Measurements from ENCODE around the gene CDH16. TPM values are rescaled to one million over a fixed set of nuclear protein-coding genes. Genes with fewer than 3 reads are reported as not detected.

Gene CDH16
- total RNA-seq, 1 donor from 2014 or later, result not detected

DNA sequence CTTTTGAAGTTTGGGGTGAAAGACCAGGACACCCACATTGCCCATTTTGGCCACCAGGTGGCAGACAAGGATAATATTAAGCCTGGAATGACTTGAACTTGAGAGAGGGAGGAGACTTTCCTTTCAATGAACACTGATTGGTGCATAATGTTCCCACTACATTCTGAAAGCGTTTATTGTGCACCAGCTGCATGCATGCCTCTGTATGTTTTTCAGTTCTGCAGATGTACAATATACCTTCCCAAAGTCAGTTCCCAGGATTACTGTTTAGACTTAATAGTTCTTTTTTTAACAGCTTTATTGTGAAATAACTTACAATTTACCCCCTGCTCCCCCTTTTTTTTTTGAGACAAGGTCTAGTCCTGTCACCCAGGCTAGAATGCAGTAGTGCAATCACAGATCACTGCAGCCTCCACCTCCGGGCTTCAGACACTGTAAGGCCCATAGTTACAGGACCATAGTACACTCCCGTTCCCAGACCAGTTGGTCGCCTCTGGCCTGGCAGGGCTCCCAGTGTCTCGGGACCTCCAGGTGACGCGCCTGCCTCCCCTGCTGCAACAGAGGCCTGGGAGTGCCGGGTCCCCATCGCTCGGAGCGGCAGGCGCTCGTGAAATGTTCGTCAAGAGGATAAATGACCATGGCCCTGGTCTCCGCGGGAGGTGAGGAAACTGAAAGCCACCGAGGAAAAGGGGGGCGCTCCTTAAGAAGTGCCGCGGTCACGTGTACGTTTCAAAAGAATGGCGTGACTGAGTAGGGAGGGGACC lies 28.8 kb upstream of the CDH16 start:
- intact Hi-C loops (cut with micrococcal nuclease), result loop anchor here (2.0 to 5.0 kb wide), 2 partner anchors 210 to 237 kb away; partner anchors contain the start of genes FBXL8 and TRADD

DNA sequence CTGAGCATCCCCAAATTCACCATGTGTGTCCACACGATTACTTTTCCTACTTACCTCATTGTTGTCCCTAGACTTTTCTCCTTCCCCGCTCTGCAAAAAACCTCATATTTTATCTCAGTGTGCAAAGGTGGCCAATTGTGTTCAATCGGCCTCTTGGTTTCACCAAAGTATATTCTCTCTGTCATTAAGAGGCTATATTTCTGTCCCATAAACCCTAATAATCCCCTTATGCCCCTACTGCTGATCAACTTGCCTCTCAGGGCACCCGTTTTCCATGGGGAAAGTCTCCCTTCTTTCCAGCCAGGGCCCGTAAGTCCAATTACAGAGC lies 28.3 kb upstream of the CDH16 start:
- intact Hi-C loops (cut with micrococcal nuclease), result loop anchor here (1.0 to 5.0 kb wide), 3 partner anchors 52 to 238 kb away; partner anchors contain the start of genes FBXL8 and TRADD

DNA sequence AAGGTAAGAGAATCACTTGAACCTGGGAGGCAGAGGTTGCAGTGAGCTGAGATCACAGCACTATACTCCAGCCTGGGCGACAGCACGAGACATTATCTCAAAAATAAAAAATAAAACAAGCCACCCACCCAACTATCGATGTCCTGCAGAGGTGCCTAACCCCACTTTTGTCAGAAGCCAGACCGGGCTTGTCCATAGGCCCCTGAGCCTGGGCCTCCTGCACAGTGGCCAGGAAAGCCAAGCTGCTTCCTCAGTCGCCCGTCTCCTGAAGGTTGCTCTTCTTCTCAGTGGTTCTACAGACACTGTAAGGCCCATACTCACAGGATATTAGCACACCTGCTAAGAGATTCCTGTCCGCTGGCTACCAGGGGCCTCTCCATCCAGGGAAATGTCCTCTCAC lies 27.9 kb upstream of the CDH16 start:
- intact Hi-C loops (cut with micrococcal nuclease), result loop anchor here (1.0 to 5.0 kb wide), 3 partner anchors 51 to 238 kb away; partner anchors contain the start of genes FBXL8 and TRADD

DNA sequence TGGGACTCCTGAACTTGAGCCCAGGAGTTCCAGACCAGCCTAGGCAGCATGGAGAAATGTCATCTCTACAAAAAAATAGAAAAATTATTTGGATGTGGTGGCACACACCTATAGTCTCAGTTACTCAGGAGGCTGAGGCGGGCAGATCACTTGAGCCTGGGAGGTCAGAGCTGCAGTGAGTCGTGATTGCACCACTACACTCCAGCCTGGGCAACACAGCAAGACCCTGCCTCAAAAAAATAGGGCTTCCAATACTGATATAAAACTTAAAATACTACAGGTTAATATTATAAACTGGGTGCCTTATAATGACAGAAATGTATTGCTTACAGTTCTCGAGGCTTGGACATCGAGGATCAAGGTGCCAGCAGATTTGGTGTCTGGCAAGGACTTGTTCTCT lies 27.3 kb upstream of the CDH16 start:
- intact Hi-C loops (cut with micrococcal nuclease), result loop anchor here (1.0 to 5.0 kb wide), 3 partner anchors 51 to 239 kb away; partner anchors contain the start of genes FBXL8 and TRADD

DNA sequence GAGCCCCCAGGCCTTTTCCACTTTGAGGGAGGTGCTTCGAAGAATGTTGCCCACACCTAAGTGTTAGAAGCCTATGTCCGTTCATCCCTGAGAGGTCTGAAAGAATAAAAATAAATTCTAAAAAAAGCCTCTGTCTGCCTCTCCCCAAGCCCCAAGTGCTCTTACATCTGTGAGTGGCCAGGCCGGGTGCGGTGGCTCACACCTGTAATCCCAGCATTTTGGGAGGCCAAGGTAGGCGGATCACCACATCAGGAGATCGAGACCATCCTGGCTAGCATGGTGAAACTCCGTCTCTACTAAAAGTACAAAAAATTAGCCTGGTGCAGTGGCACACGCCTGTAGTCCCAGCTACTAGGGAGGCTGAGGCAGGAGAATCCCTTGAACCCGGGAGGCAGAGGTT lies 26.3 kb upstream of the CDH16 start:
- intact Hi-C loops (cut with micrococcal nuclease), result loop anchor here (5.0 kb wide), 1 partner anchor 212 kb away; the partner anchor contains the start of genes FBXL8 and TRADD

DNA sequence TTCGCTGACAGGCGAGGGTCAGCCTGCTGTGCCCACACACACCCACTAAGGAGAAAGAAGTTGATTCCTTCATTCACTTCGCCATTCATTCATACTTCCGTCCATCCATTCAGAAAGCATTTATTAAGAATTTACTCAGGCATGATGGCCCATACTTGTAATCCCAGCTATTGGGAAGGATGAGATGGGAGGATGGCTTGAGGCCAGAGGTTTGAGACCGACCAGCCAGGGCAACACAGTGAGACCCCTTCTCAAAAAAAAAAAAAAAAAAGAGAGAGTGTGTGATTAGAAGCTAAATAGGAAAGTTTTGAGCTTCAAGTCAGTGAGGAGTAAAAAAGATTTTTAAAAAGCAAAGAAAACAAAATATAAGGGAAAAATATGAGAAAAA lies 25.4 kb upstream of the CDH16 start:
- intact Hi-C loops (cut with micrococcal nuclease), result no loop called here

DNA sequence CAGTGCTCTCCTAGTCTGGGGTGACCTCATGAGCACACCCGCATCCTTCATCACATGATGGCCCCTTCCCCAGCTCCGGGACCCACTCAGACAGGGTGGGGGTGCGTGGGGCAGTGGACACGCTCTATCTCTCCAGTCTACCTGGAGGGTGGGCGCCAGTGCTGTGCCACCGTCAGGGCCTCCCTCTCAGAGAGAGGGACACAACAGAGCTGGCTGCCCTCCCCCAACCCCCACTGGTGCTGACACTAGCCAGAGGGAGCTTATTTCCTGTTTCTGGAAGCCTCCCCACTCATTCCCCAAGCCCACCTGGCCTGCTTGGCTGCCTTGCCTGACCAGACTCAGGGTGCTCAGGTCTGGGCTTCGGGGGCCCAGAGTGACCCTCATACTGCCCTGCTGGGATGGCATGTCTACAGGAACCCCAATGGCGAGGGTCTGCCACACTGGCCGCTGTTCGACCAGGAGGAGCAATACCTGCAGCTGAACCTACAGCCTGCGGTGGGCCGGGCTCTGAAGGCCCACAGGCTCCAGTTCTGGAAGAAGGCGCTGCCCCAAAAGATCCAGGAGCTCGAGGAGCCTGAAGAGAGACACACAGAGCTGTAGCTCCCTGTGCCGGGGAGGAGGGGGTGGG lies 24.9 kb upstream of the CDH16 start:
- intact Hi-C loops (cut with micrococcal nuclease), result no loop called here

DNA sequence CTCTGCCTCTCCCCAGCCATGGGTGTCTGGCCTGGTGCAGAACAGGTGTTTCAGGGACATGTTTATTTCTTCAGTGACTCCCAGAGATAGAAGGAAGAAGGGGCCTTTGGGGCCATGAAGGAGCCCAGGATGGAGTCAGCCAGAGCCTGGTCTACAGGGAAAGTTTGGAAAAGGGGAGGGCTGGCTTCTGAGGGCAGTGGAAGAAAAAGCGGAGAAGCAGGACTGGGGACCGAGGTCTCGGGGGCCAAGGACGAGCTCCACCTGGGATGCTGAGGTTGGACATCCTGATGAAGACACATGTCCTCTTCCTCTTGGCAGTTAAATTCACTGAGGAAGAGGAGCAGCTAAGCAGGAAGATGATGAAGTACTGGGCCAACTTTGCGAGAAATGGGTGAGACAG lies 24.3 kb upstream of the CDH16 start:
- intact Hi-C loops (cut with micrococcal nuclease), result no loop called here

DNA sequence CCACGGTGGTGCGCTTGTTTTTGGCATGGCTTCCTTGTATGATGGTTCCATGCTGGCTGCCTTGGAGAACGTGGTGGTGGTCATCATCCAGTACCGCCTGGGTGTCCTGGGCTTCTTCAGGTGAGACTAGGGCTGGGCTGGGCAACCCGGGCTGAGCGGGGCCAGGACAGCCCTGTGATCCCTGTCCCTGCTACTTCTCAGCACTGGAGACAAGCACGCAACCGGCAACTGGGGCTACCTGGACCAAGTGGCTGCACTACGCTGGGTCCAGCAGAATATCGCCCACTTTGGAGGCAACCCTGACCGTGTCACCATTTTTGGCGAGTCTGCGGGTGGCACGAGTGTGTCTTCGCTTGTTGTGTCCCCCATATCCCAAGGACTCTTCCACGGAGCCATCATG lies 21.6 kb upstream of the CDH16 start:
- intact Hi-C loops (cut with micrococcal nuclease), result no loop called here

DNA sequence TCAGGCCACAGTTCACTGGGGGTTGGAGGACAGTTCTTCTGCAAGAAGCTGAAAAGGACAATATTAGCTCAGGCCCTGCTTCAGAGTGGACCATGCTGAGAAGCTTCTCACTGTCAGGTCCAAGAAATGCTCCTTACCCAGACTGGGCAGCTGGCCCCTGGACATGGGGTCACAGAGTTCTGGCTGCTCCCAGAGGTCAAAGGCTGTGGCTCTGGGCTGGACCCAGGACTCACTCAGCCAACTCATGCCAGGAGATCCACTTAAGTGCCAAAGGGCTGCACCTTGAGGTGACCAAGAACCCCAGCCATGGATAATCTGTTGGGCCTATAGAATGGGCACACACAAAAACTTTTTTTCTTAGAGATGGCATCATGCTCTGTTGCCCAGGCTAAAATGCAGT lies 20.7 kb upstream of the CDH16 start:
- intact Hi-C loops (cut with micrococcal nuclease), result no loop called here

DNA sequence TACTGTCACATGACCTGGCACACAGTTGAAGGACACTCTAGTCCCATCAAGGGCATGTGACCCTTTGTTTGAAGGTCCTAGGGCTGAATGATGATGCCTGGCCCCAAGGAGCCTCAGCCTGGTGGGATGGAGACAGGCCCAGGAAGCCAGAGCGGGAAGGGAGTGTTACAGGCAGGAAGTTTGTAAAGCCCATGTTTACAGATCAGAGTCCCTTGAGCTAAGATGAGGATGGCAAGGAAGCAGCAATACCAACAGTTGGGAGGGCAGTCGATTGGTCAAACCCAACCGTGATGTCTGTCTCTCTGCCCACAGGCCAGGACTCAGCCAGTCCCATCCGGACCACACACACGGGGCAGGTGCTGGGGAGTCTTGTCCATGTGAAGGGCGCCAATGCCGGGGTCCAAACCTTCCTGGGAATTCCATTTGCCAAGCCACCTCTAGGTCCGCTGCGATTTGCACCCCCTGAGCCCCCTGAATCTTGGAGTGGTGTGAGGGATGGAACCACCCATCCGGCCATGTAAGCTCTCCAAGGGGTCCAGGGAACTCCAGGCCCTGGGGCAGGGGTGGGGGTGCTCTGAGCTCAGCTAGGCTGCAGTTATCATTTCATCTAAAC lies 19.1 kb upstream of the CDH16 start:
- intact Hi-C loops (cut with micrococcal nuclease), result no loop called here

DNA sequence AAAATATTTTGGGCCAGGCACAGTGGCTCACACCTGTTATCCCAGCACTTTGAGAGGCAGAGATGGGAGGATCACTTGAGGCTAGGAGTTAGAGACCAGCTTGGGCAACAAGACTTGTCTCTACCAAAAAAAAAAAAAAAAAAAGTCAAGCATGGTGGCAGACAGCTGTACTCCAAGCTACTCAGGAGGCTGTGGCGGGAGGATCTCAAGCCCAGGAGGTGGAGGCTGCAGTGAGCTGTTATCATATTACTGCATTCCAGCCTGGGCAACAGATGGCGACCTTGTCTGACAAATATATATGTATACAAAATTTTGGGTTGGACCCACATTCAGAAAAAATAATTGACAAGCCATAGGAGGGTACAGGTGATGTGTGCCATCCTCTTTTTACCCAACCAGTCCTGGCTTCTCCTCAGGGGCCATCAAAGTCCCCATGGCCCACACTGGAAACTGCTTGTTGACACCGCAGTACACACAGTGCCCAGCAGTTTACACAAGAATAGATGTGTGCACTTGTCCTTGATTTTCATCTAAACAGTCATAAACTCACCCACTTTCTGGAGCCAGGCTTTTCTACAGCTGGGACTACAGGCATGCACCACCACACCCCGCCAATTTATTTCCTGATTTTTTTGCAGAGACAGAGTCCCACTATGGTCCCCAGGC lies 18.3 kb upstream of the CDH16 start:
- intact Hi-C loops (cut with micrococcal nuclease), result no loop called here

DNA sequence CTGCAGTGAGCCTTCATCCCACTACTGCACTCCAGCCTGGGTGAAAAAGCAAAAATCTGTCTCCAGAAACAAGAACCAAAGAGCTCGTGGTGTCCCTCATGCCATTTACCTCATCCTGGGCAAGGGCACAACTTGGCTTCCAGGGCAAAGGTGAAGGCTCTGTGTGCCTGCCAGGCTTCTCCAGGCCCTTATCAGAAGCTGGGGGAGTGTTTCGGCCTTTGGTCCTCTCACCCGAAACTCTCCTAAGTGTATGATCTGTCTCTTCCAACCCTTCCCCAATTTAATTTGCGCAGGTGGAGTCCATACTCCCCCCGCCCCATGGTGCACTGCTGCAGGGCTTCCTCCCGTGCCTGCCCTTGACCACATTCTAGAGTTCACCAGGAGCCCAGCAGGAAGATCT lies 17.8 kb upstream of the CDH16 start:
- intact Hi-C loops (cut with micrococcal nuclease), result no loop called here

DNA sequence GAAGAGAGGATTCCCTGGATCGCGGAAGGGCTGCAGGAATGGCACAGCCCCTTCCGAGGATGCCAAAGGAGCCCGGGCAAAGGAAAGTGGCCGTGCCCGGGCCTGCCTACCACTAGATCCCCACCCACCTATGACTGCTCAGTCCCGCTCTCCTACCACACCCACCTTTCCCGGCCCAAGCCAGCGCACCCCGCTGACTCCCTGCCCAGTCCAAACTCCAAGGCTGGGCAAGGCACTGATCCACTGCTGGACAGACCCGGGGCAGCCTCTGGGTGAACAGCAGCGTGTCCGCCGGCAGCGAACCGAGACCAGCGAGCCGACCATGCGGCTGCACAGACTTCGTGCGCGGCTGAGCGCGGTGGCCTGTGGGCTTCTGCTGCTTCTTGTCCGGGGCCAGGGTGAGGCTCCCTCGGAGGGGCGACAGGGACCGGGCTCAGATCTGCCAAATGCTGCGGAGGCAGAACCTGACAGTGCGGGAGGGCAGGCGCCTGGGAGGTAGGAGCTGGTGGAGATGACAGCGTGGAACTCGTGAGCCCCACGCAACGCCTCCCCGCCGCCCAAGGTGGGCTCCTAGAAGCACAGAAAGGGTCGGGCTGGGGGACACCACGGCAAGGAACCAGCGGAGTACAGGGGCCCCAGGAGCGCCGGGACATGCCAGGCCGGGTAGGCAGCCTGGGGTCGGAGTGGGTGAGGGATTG lies 16.8 kb upstream of the CDH16 start, which contains the start of gene CES2:
TSS of gene CES2 (plus strand) at position 203 of the 698 bp plus-strand sequence. CDS start at position 323, 120 bp downstream.
- intact Hi-C loops (cut with micrococcal nuclease), result loop anchor here (2.0 kb wide), 2 partner anchors 41 to 63 kb away; no protein-coding TSS in a partner anchor

DNA sequence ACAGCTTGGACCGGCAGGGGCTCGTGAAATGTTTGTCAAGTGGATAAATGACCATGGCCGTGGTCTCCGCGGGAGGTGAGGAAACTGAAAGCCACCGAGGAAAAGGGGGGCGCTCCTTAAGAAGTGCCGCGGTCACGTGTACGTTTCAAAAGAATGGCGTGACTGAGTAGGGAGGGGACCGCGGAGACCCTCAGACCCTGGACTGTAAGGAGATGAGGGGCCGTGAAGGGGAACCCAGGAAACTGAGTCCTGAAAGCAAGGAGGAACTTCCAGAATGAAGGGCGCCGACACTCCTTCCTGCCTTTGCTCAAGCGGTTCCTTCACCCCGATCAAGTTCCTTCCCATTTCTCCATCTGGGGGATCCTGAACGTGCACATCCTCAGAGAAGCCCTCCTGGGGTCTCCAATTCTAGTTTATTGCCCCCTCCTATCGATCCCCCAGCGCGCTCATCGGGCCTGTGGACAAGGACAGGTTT lies 16.2 kb upstream of the CDH16 start:
- intact Hi-C loops (cut with micrococcal nuclease), result loop anchor here (2.0 kb wide), 2 partner anchors 40 to 62 kb away; no protein-coding TSS in a partner anchor

DNA sequence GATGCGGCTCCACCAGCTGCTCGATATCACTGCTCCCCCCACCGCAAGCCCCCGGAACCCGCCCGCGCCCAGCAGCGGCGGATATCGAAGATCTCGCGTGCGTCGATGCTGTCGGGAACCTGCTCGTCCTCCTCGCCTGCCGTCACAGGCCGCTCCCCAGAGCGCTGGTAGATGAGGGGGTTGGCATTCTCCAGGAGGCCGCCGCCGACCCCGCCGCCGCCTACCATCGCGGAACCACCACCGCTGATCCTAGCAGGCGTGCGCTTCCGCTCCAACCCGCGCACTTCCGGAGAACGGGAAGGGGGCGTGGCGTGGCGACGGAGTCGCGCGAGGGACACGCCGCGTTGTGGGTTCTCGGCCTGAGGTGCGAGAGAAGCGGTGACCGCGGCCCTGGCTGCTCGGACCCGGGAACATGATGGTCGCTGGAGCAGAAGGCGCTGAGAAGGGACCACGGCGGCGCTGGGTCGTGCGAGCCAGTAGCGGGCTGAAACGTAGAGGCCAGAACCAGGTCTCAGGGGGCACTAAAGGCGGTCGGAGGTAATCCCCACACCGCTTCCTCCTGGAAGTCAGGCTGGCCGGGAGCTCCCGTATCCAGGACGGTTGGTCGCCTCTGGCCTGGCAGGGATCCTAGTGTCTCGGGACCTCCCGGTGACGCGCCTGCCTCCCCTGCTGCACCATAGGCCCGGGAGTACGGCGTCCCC lies 15.6 kb upstream of the CDH16 start, which contains the start of gene CIAO2B:
TSS of gene CIAO2B (minus strand) at position 265 of the 701 bp plus-strand sequence. CDS start at position 227, 38 bp downstream.
- intact Hi-C loops (cut with micrococcal nuclease), result loop anchor here (2.0 kb wide), 2 partner anchors 39 to 61 kb away; no protein-coding TSS in a partner anchor

DNA sequence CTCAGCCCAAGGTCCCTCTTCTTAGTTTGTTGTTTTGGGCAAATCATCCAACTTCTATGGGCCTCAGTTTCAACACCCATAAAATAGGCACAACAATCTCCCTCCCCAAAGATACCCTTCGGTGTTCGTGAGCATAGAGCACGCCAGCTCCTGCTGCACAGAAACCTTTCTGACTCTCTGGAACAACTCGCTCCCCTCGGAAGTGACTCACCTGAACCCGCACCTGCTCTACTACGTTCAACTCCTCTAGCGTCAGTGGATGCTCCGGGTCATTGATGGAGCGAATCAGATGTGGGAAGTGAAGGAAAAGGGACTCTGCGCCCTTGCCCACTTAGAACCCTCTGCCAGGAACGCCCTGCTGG lies 15.1 kb upstream of the CDH16 start:
- intact Hi-C loops (cut with micrococcal nuclease), result loop anchor here (2.0 kb wide), 2 partner anchors 39 to 61 kb away; no protein-coding TSS in a partner anchor

DNA sequence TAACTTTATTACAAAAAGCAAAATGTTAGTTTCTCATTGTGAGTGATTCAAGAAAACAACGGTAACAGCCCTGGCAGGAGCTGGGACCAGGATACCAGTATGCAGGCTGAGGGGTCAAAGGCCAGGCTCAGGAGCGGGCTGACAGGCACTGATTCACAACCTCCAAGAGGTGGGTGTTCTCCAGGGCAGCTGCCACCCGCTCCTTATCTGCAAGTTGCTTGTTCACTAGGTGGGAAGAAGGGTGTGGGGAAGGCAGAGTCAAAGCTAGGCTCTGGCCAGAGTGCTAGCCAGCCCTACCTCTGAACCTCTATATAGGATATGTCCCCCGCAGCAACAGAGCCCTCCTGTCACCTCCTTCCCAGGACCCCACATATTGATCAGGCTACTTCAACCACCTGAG lies 13.4 kb upstream of the CDH16 start:
- intact Hi-C loops (cut with micrococcal nuclease), result no loop called here

DNA sequence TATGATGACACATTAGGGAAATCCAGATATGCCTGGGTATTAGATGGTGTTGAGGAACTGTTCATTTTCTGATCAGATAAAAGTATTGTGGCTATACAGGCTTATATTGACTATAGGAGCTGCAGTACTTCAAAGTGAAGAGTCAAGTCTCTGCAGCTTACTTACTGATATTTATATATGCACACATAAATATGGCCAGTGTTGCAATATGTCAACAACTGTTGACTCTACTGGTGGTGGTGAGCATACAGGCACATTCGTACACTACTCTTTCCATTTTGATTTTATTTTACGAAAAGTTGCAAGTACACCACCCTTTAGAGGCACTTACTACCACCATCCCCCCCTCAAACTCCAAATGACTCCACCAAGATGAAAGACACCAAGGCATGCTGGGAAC lies 13.0 kb upstream of the CDH16 start:
- intact Hi-C loops (cut with micrococcal nuclease), result no loop called here

DNA sequence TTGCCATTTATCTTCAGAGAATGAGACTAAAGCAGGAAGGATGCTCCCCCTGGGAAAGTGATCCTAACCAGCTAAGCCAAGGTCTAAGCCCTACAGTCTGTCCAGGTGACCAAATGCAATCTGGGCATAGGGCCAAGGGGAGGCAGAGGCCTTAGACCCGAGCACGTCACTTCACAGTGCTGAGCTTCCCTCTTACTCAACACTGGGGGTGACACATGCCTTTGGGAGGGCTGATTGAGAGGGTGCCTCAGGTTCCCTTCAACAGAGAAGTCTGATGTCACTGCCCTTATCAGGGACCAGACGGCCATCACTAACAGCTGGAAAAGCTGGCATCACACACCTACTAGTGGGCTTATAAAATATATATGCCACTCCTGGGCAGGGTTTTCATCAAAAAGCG lies 11.5 kb upstream of the CDH16 start:
- intact Hi-C loops (cut with micrococcal nuclease), result no loop called here
